Fibroblast of skin of left biceps (primary cell): Measurements from ENCODE around the gene TNIK.

Experiments
- DNase-seq, 2 experiments: peaks; one replicate each; pipeline ENCODE4 v3.0.0-alpha.2; 2013; ENCODE audit warnings: low read depth in 2 of 2

TNIK gene

GRCh38 chr3:171227828-171228227, 232.4 kb downstream of the TNIK start:
- no peak for DNase-seq

DNA sequence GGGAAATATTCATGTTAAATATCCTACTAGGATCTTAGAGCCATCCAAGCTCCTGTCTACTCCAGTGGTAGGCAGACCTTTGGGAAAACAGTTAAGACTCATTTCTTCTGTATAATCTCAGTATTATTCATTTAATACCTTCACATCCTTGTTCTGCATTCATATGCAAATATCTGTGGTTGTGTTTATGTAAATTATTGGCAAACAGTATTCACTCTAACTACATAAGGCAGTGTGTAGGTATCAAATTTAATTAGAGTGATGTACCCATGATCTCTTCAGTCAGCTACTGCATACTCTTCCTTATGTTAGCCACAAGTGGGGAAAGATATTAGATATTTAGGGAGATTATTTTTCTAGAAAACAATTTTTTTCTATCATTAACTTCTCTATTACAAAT, 232.8 kb downstream of the TNIK start:
- DNase-seq = no peak

- DNase-seq = no peak
Measured at GRCh38 chr3:171226794-171227193, 233.4 kb downstream of the TNIK start.

- DNase-seq = peak; percentile 94 to 96
Measured at GRCh38 chr3:171225708-171226107, 234.5 kb downstream of the TNIK start.

DNA sequence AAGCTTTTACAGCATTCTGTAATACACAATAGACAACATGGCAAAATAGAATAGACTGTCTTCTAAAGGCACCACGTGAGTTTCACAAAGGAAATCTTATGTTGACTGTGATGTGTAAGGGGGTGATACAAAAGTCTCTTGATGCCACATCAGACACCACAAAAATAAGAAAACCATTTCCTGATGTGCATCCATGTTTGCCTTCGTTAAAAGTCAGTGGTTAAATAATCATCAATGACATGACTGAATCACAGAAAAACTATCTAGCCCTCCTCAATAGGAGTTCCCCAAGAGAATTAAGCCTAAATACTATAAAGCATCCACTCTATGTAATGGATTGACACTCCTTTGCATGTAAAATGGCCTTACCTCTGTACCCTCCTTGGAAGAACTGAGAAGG, 235.0 kb downstream of the TNIK start:
- DNase-seq = no peak

GRCh38 chr3:171223396-171223795, 236.8 kb downstream of the TNIK start:
- no peak for DNase-seq

DNA sequence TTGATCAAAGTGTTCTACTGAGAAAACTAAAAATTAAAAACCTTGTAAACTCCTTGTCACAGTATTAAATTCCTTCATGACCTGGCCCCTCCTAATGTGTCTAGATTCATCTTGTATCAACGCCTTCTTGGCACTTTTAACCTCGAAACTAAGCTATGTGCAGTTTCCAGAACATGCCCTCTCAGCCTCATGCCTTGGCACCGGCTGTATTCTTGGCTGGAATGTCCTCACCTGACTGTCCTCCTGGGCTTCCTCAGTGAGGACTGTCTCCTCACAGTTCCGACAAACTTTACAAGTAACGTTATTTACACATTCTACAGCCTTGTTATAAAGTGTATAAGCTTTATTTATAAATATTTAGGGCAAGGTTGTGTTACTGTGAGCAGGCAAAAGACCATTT, 237.2 kb downstream of the TNIK start:
- no peak for DNase-seq

DNA sequence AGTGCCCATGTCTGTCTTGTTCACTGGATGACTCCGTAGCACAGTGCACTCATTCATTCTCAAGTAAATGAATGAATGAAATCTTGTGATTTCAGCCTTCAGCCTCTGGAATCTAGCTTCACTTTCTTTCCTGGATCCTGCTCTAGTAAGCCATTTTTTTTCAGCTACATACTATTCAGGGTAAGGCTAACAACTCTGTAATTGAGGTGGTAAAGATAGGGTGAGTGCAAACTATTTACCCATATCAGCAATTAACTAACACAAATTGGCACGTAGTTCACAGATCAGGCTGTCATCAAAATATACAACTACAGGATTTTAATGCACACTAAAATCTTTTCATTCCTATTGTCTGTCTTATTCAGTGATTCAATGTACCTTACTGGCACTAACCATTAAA, 238.6 kb downstream of the TNIK start:
- no peak for DNase-seq

DNA sequence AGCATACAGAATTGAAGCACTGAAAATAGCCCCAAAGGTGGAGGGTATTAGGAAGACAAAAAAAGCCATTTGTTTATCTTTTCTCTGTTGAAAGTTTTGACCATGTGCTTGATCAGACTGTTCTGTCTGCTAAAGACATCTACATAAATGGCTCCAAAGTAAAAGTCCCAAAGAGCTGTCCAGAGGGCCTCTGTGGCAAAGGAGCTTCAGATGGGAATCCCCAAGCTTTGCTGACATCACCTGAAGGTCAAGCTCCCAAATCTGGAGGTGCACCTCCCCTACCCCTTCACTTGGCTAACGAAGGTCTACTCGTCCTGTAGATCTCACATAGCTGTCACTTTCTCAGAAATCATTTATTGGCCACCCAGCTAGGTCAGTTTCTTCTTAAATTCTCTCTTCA, 239.1 kb downstream of the TNIK start:
- DNase-seq = no peak

- DNase-seq = no peak
Measured at GRCh38 chr3:171219258-171219657, 240.9 kb downstream of the TNIK start.

GRCh38 chr3:171218069-171218468, 242.1 kb downstream of the TNIK start:
- no peak for DNase-seq

GRCh38 chr3:171213907-171214306, 246.3 kb downstream of the TNIK start:
- DNase-seq = no peak

- no peak for DNase-seq
Measured at GRCh38 chr3:171213178-171213577, 247.0 kb downstream of the TNIK start.

DNA sequence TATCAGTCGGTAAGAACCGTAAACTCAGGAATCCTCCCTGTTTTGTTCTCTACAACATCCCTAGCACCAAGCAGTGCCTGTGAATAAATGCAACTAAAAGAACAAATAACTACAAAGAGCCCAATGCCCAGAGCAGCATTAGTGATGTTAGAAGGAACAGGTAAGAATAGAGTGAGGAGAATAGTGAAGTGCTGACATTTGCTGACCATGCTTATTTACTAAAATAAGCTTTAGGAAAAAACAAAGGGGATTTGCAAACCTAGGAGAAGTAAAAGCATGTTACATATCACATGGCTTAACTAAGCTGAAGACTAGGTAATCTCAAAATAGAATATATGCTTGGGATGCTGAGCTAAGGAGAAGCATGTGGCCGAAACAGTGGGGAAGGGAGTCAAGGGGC, 247.6 kb downstream of the TNIK start:
- DNase-seq = no peak

GRCh38 chr3:171206283-171206682, 253.9 kb downstream of the TNIK start:
- DNase-seq = no peak

GRCh38 chr3:171204942-171205341, 255.3 kb downstream of the TNIK start:
- DNase-seq = no peak

DNA sequence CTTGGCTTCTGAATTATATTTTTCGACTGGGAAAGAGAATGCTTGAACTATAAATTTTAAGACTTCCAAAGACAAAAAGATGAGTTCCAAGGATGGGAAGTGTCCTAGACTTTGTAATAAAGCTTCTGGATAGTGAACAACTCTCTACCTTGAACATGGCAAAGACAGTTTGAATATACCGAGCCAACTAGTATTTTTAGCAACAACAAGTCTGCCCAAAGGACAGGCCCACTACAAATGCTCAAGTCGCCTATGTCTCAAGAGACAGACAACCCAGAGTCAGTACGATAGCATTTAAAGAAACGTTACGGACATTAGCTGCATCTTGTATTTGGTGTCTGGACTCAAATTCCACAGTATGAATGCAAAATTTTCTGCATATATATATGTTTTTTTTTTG, 258.4 kb downstream of the TNIK start:
- DNase-seq = no peak

DNA sequence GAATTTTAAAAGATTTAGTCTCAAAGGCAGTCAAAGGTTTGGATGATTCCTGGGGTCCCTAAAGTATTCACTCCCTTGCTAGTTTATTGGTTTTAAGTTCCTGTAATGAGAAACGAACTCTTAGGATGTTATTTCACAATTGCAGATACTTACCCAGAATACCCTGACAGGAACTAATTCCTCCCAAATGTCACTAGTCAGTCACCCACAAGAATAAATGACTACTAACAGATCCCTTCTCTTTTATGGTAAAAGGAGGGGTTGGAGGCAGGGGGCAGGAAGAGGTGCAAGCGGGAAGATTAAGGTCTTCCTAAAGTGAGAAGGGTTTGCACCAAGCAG, 259.5 kb downstream of the TNIK start:
- DNase-seq = no peak

DNA sequence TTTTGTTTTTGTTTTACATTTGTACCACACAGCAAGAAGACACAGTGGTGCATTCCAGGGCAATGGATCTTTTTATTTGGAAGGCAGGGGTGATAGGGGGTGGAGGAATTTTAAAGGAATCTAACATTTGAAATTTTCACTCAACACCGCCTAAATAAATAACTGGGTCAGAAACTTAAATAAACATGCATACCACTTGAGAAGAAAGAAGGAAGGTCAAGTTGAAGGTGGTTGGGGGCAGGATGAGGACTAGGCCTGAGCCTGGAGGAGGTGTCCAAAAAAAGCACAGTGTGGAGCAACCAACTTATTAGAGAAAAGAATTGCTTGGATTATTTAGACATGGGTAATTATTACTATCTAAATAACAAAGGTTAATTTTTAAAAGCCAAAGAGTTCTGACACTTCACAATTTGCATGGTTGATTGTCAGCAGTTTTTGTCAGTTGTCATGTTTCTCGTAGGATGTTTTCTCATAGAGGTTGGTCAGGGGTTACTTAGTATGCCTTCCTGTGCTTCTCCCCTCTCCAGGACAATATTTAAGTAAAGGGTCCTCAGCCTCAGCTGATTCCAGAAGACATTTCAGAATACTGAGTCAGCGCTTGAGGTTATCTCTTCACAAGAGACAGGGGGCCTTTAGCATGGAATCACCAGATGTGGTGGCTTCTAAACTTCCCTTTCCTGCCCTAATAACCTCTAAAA, 260.0 kb downstream of the TNIK start:
- DNase-seq = no peak

DNA sequence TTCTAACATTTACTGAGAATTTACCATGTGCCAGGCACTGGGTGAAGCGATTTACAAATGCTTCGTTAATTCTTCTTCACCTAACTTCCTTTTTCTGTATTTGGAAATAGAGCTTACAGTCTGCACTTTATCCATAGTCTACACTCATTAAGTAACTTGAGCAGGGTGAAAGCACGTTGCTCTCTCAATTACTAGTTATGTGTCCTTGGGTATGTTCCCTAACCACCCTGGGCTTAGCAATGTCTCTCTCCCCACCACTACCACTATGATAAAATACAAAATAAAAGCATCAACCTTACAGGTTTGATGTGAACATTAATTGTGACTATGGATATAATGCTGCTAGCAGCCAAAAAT, 260.8 kb downstream of the TNIK start:
- no peak for DNase-seq

- no peak for DNase-seq
Measured at GRCh38 chr3:171198781-171199472, 261.3 kb downstream of the TNIK start.

DNA sequence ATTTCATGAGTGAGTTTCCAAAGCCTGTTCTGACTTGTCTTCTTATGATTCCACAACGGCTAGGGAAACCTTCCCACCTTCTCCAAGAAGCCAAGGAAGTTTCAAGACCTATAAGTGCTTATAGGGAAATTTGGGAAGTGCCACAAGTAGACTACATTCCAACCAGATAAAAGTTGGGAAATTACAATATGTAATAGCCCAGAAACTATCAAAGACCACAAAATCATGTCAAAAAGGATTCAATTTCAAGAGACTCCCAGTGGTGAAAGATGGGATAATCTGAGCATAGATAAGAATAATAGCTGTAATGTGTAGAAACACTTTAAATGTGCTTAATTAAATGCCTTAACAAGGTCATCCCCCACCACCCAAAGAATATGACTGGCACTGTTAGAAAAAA, 264.5 kb downstream of the TNIK start:
- DNase-seq = no peak

DNA sequence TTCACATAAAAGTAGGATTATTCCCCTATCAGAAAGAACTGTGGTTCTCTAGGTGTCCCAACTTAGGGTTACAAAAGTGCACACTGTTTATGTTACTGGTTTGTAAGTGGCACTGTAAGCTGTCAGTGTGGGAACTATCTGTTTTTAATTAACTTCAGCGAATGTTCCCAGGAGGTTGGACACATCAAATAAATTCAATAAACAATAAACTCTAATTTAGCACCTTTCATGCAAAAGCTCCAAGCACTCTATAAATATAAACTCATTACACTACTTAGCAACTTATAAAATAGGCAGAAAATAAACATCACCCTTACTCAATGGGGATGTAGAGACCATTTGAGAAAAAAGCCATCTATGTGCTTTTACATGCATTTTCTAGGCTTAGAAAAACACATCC, 265.2 kb downstream of the TNIK start:
- no peak for DNase-seq

GRCh38 chr3:171193693-171194092, 266.5 kb downstream of the TNIK start:
- no peak for DNase-seq
